HepG2 (cell line): ENCODE data around the gene STPG4. TPM values are rescaled to one million over a fixed set of nuclear protein-coding genes. Genes with fewer than 3 reads are reported as not detected.
A peak's percentile ranks its signal among the peaks of the same experiment; 100 is the strongest.

ENCODE experiments used
- ARNT ChIP-seq: fragments of 450-650 bp; IDR thresholded peaks from 2 replicates; pipeline ENCODE4 v1.6.1; 2017
- DR1 ChIP-seq: sonication (generic); formaldehyde crosslinking; IDR thresholded peaks from 2 replicates; pipeline ENCODE4 v1.8.0; 2021; ENCODE audit warnings: mild to moderate bottlenecking, missing genetic modification reagents, inconsistent platforms
- FOXO1 ChIP-seq: sonication (generic); formaldehyde crosslinking; IDR thresholded peaks from 2 replicates; pipeline ENCODE4 v1.4.0; 2020; ENCODE audit warnings: missing genetic modification reagents
- GRHL1 ChIP-seq: sonication (generic); formaldehyde crosslinking; conservative IDR thresholded peaks from 2 replicates; pipeline ENCODE4 v1.8.0; 2022; ENCODE audit warnings: missing genetic modification reagents
- HMGXB3 ChIP-seq: sonication (generic); formaldehyde crosslinking; IDR thresholded peaks from 2 replicates; pipeline ENCODE4 v1.4.0; 2020; ENCODE audit warnings: missing genetic modification reagents, borderline replicate concordance
- ISX ChIP-seq: sonication (generic); formaldehyde crosslinking; conservative IDR thresholded peaks from 2 replicates; pipeline ENCODE4 v1.5.0; 2020; ENCODE audit warnings: missing genetic modification reagents
- KLF6 ChIP-seq: IDR thresholded peaks from 2 replicates; pipeline ENCODE4 v1.8.0; 2016; ENCODE audit warnings: missing biosample characterization, missing genetic modification reagents
- NR2F6 ChIP-seq, 2 experiments: IDR thresholded peaks; 2 replicates each; pipeline ENCODE4 v1.6.1; 2016; ENCODE audit warnings: antibody characterized with exemption in 1 of 2, mild to moderate bottlenecking in 1 of 2
- PAWR ChIP-seq: sonication (generic); formaldehyde crosslinking; IDR thresholded peaks from 2 replicates; pipeline ENCODE4 v1.4.0; 2020; ENCODE audit warnings: missing genetic modification reagents, mild to moderate bottlenecking, borderline replicate concordance
- YY1 ChIP-seq: IDR thresholded peaks from 2 replicates; pipeline ENCODE4 v1.6.1; 2011; ENCODE audit warnings: low read length, low read depth, moderate library complexity, mild to moderate bottlenecking; ENCODE audit not compliant: insufficient read depth, insufficient replicate concordance
- ZFP36L1 ChIP-seq: sonication (generic); formaldehyde crosslinking; IDR thresholded peaks from 2 replicates; pipeline ENCODE4 v1.8.0; 2022; ENCODE audit warnings: mild to moderate bottlenecking, missing genetic modification reagents, moderate library complexity
- ZNF260 ChIP-seq: sonication (generic); formaldehyde crosslinking; IDR thresholded peaks from 2 replicates; pipeline ENCODE4 v1.4.0; 2020; ENCODE audit warnings: missing genetic modification reagents, low read depth, mild to moderate bottlenecking, borderline replicate concordance
- ZNF382 ChIP-seq: sonication (generic); formaldehyde crosslinking; IDR thresholded peaks from 2 replicates; pipeline ENCODE4 v1.5.0; 2020; ENCODE audit warnings: missing genetic modification reagents, mild to moderate bottlenecking, borderline replicate concordance
- ZNF446 ChIP-seq: sonication (generic); formaldehyde crosslinking; IDR thresholded peaks from 2 replicates; pipeline ENCODE4 v1.5.0; 2020; ENCODE audit warnings: mild to moderate bottlenecking, missing genetic modification reagents
- ZNF879 ChIP-seq: sonication (generic); formaldehyde crosslinking; IDR thresholded peaks from 2 replicates; pipeline ENCODE4 v1.8.1; 2023; ENCODE audit warnings: missing genetic modification reagents
- ZNF891 ChIP-seq: sonication (generic); formaldehyde crosslinking; IDR thresholded peaks from 2 replicates; pipeline ENCODE4 v1.5.0; 2020; ENCODE audit warnings: mild to moderate bottlenecking, missing genetic modification reagents
- polyA plus RNA-seq, 8 experiments: library from polyadenylated mRNA; depleted of rRNA in 3 of 8; stranded (reverse) in 7 of 8; unstranded in 1 of 8; fragments of >200 nt; fragmentation: Illumina TruSeq in 4 of 8; extraction: Trizol in 4 of 8; gene quantifications; 2 replicates each; pipeline versions ENCODE4 v1.2.1 to v1.2.3, GENCODE V29; 2011 to 2016; ENCODE audit warnings: low read depth in 4 of 8, missing spikeins in 1 of 8, mixed read lengths in 1 of 8; ENCODE audit not compliant: insufficient read depth in 1 of 8
- total RNA-seq, 5 experiments: library from RNA; depleted of rRNA; stranded (reverse); fragments of >200 nt; fragmentation: Illumina TruSeq; extraction: Trizol; gene quantifications; 2 replicates each; pipeline ENCODE4 v1.2.3, GENCODE V29; 2016; ENCODE audit warnings: low read depth in 1 of 5

STPG4 gene
- total and polyA plus RNA-seq, 2 of the 13 experiments (the other 11 are each of a cell fraction or from before 2014, with no cell fraction given), result 0.11 to 0.15 TPM

- TF ChIP-seq ZNF446 (CRISPR knock-in tag), result no peak
- no peak for TF ChIP-seq ISX (CRISPR knock-in tag)
- no peak for TF ChIP-seq ARNT
- TF ChIP-seq KLF6 (CRISPR knock-in tag), result peak; percentile 79
- TF ChIP-seq ZFP36L1 (CRISPR knock-in tag), result no peak
- no peak for TF ChIP-seq GRHL1 (CRISPR knock-in tag)
- TF ChIP-seq ZNF260 (CRISPR knock-in tag), result no peak
- 0 out of 2 replicates have a peak, but pooled peaks have one; percentile 38 for TF ChIP-seq HMGXB3 (CRISPR knock-in tag)
- peak; percentile 92 for TF ChIP-seq NR2F6 (IDR thresholded peaks at IDR 0.05)
- peak; percentile 91 for TF ChIP-seq NR2F6 (CRISPR knock-in tag; IDR thresholded peaks at IDR 0.05)
- no peak for TF ChIP-seq ZNF891
- peak; percentile 43 for TF ChIP-seq YY1
- peak; percentile 57 for TF ChIP-seq FOXO1 (CRISPR knock-in tag)
- 0 out of 2 replicates have a peak, but pooled peaks have one; percentile 52 for TF ChIP-seq ZNF879
- TF ChIP-seq PAWR (CRISPR knock-in tag), result 0 out of 2 replicates have a peak, but pooled peaks have one; percentile 55
- TF ChIP-seq ZNF382 (CRISPR knock-in tag), result no peak
- no peak for TF ChIP-seq DR1 (CRISPR knock-in tag)
- TF ChIP-seq, all 625 proteins: peak for 246
These were observed 83.9 kb downstream of the STPG4 start (continued) for GRCh38 chr2:47070920-47071824.
